Upper lobe of left lung (tissue), 6 donors: ENCODE results near the gene PRKCH. TPM values are rescaled to one million over a fixed set of nuclear protein-coding genes. Genes with fewer than 3 reads are reported as not detected.

ENCODE experiments used
- ATAC-seq, 2 donors: fragments of 200-7000 bp; cut with Tn5 transposase; one replicate each; pipeline ENCODE4 v1.9.1; 2022; ENCODE audit warnings: mild to moderate bottlenecking in 2 of 2, moderate library complexity in 2 of 2; ENCODE audit not compliant: low FRiP score in 2 of 2
- DNase-seq, 2 donors: peaks; one replicate each; pipeline ENCODE4 v3.0.0-alpha.2; 2019 to 2020
- H3K27ac ChIP-seq, 4 donors: fragments of 200-600 bp; sonication (generic); one replicate each; pipeline ENCODE4 v1.5.1; 2016 to 2019
- H3K27me3 ChIP-seq, 4 donors: fragments of 200-600 bp; sonication (generic); one replicate each; pipeline ENCODE4 v1.5.1; 2017 to 2019
- H3K36me3 ChIP-seq, 4 donors: fragments of 200-600 bp; sonication (generic); one replicate each; pipeline ENCODE4 v1.5.1; 2016 to 2019
- H3K4me1 ChIP-seq, 4 donors: fragments of 200-600 bp; sonication (generic); one replicate each; pipeline ENCODE4 v1.5.1; 2018 to 2019
- H3K4me3 ChIP-seq, 4 donors: fragments of 200-600 bp; sonication (generic); one replicate each; pipeline ENCODE4 v1.5.1; 2017 to 2019; ENCODE audit warnings: mild to moderate bottlenecking in 2 of 4, moderate library complexity in 1 of 4
- H3K9me3 ChIP-seq, 4 donors: fragments of 200-600 bp; sonication (generic); one replicate each; pipeline ENCODE4 v1.5.1; 2018 to 2019
- CTCF ChIP-seq, 6 experiments: fragments of 450-650 bp in 4 of 6; fragments of 200-600 bp in 2 of 6; sonication (generic) in 2 of 6; IDR thresholded peaks; one replicate each; pipeline ENCODE4 v1.5.1; 2016 to 2019; ENCODE audit warnings: antibody characterized with exemption in 6 of 6
- EP300 ChIP-seq, 4 donors: sonication (generic); formaldehyde crosslinking; IDR thresholded peaks; one replicate each; pipeline ENCODE4 v1.5.1; 2017; ENCODE audit warnings: antibody characterized with exemption in 4 of 4, control low read depth in 2 of 4
- POLR2A ChIP-seq, 4 donors: fragments of 450-650 bp; IDR thresholded peaks; one replicate each; pipeline ENCODE4 v1.5.1; 2016 to 2017; ENCODE audit warnings: antibody characterized with exemption in 4 of 4, mild to moderate bottlenecking in 2 of 4
- POLR2AphosphoS5 ChIP-seq, 2 donors: sonication (generic); formaldehyde crosslinking; IDR thresholded peaks; one replicate each; pipeline ENCODE4 v1.5.1; 2017; ENCODE audit warnings: antibody characterized with exemption in 2 of 2
- WGBS, 2 donors: methylation state at CpG; one replicate each; pipeline ENCODE4 v1.1.5; 2017 to 2018; 5-methylcytosine and 5-hydroxymethylcytosine counted together
- total RNA-seq, 6 donors: library from RNA; depleted of rRNA in 4 of 6; stranded (reverse); fragments of >200 nt in 4 of 6; gene quantifications; one replicate each; pipeline versions ENCODE4 v1.1.0 to v1.2.1, GENCODE V29; 2016 to 2021
- donor health status: DM: no; HTN: no; CAD: no; lungs with moderate emphysema.
- donor health status: DM: no; HTN: yes; CAD: no; lungs with severe emphysema.

The PRKCH gene
- total RNA-seq, 6 donors from 2014 or later, result 54.0 to 102 (median 76.6) TPM

GRCh38 chr14:61498303-61498702 is 176.9 kb downstream of the PRKCH start:
- H3K27ac ChIP-seq, result peak overlapping the region; percentile 51 to 73 (median 68)
- H3K4me1 ChIP-seq, result peaks cover 24 to 36% (median 33%) of the 10 kb centered on the region in 4 donors
- no peaks in the 10 kb centered on the region for H3K36me3 ChIP-seq
- ATAC-seq (peak in 1 of 2 donors; percentile 15), DNase-seq (no peak)
- H3K27me3 ChIP-seq, result no peaks in the 10 kb centered on the region
- H3K4me3 ChIP-seq, result no peak overlapping the region
- WGBS, 2 donors, result 0 to 25% methylated on average over 2 to 3 of the region's 3 CpGs
- no peak for TF ChIP-seq POLR2AphosphoS5 (IDR thresholded peaks at IDR 0.05)
- TF ChIP-seq EP300 (IDR thresholded peaks at IDR 0.05), result no peak
- no peak for TF ChIP-seq CTCF (IDR thresholded peaks at IDR 0.05)
- no peak for TF ChIP-seq POLR2A (IDR thresholded peaks at IDR 0.05)
- no peaks in the 10 kb centered on the region for H3K9me3 ChIP-seq

DNA sequence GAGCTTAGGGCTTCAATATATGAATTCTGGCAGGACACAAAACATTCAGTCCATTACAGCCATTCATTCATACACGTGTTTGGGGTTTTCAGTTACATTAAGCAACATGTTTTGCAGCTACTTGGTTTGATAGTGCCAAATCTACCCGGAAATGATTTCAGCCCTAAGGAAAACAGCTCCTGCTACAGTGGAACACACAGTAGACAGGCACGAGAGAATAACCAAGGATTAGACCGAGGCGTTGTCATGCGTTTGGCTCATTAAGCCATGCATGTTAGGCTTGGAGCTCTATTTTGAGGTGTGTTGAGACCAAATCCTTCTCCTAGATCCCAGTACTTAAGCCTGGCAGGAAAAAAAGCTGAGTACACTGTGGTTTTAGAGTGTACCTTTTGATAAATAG is 177.4 kb downstream of the PRKCH start:
- Histone ChIP-seq H3K36me3 (no peaks in the 10 kb centered on the region), H3K4me1 (peaks cover 29 to 39% (median 37%) of the 10 kb centered on the region in 4 donors), H3K27ac (peak overlapping the region; percentile 51 to 73 (median 68)), H3K4me3 (no peak overlapping the region), H3K9me3 (no peaks in the 10 kb centered on the region), H3K27me3 (no peaks in the 10 kb centered on the region)
- TF ChIP-seq POLR2A (IDR thresholded peaks at IDR 0.05), result no peak
- DNase-seq, result no peak
- 25 to 30% methylated on average over 6 of the region's 6 CpGs for whole genome bisulfite sequencing, 2 donors
- ATAC-seq, result peak in 1 of 2 donors; percentile 60

- H3K4me3 ChIP-seq, result no peak overlapping the region
- no peaks in the 10 kb centered on the region for H3K9me3 ChIP-seq
- TF ChIP-seq CTCF (IDR thresholded peaks at IDR 0.05) (no peak), EP300 (IDR thresholded peaks at IDR 0.05) (no peak), POLR2A (IDR thresholded peaks at IDR 0.05) (no peak), POLR2AphosphoS5 (IDR thresholded peaks at IDR 0.05) (no peak)
- peak overlapping the region in 3 of 4 donors; percentile 67 to 73 (median 69) for H3K27ac ChIP-seq
- ATAC-seq (no peak), DNase-seq (no peak)
- H3K4me1 ChIP-seq, result peaks cover 33 to 39% (median 38%) of the 10 kb centered on the region in 4 donors
- no peaks in the 10 kb centered on the region for H3K27me3 ChIP-seq
- WGBS, 2 donors, result 75 to 83% methylated on average over 7 of the region's 7 CpGs
- no peaks in the 10 kb centered on the region for H3K36me3 ChIP-seq
Observed at GRCh38 chr14:61499991-61500390, 178.6 kb downstream of the PRKCH start.

DNA sequence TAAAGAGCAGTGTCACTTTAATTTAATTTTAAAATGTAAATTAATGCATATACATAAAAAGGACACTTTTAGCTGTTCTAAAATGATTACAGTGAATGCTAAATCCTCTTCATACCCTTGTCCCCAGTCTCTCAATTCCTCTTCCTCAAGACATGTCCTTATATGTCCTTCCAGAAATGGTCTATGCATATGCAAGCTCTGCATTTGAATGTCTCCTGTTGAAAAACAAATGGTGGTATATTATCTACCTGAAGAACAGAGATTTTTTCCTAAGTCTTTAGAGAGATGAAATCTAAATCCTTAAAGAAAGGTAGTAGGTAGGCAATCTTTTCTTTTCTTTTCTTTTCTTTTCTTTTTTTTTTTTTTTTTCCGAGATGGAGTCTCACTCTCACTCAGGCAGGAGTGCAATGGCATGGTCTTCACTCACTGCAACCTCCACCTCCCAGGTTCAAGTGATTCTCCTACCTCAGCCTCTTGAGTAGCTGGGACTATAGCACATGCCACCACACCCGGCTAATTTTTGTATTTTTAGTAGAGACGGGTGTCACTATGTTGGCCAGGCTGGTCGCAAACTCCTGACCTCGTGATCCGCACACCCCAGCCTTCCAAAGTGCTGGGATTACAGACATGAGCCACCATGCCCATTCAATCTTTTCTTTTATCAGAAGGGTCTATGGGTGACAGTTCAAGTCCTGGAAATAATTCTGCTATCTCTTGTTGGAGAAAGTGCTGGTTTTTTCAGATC is 180.5 kb downstream of the PRKCH start:
- Histone ChIP-seq H3K4me3 (no peak overlapping the region), H3K9me3 (no peaks in the 10 kb centered on the region), H3K27me3 (no peaks in the 10 kb centered on the region), H3K36me3 (no peaks in the 10 kb centered on the region), H3K4me1 (peaks cover 33 to 39% (median 38%) of the 10 kb centered on the region in 4 donors), H3K27ac (no peak overlapping the region)
- WGBS, 2 donors, result 92 to 94% methylated on average over 6 of the region's 6 CpGs
- ATAC-seq (no peak), DNase-seq (no peak)
- no peak for TF ChIP-seq EP300 (IDR thresholded peaks at IDR 0.05)
- TF ChIP-seq POLR2AphosphoS5 (IDR thresholded peaks at IDR 0.05), result no peak
- no peak for TF ChIP-seq POLR2A (IDR thresholded peaks at IDR 0.05)
- no peak for TF ChIP-seq CTCF (IDR thresholded peaks at IDR 0.05)

- DNase-seq (no peak), ATAC-seq (no peak)
- Histone ChIP-seq H3K27ac (peak overlapping the region in 2 of 4 donors; percentile 37 to 59), H3K9me3 (no peaks in the 10 kb centered on the region), H3K4me3 (no peak overlapping the region), H3K4me1 (peaks cover 33 to 39% (median 38%) of the 10 kb centered on the region in 4 donors), H3K36me3 (no peaks in the 10 kb centered on the region), H3K27me3 (no peaks in the 10 kb centered on the region)
- TF ChIP-seq POLR2A (IDR thresholded peaks at IDR 0.05) (no peak), POLR2AphosphoS5 (IDR thresholded peaks at IDR 0.05) (no peak), EP300 (IDR thresholded peaks at IDR 0.05) (no peak), CTCF (IDR thresholded peaks at IDR 0.05) (no peak)
- 55 to 56% methylated on average over 7 of the region's 7 CpGs for WGBS, 2 donors
Observed at GRCh38 chr14:61502459-61503093, 181.2 kb downstream of the PRKCH start.
